ENCODE results near the gene SLC25A15. TPM values are rescaled to one million over a fixed set of nuclear protein-coding genes. Genes with fewer than 3 reads are reported as not detected.

Gene SLC25A15
- total RNA-seq, 2 donors from 2014 or later, result 23.2 to 36.9 TPM

- Mint-ChIP-seq H3K36me3 (ENCODE audit: low read depth) (no peaks in the 10 kb centered on the region), H3K27me3 (ENCODE audit: insufficient read depth) (no peaks in the 10 kb centered on the region), H3K27ac (no peak overlapping the region), H3K9me3 (no peaks in the 10 kb centered on the region), H3K4me3 (peak overlapping the region; percentile 22), H3K4me1 (peaks cover 6% of the 10 kb centered on the region)
- Histone ChIP-seq H3K9me3 (ENCODE audit: control insufficient read depth, low read length) (no peaks in the 10 kb centered on the region), H3K36me3 (ENCODE audit: control insufficient read depth, insufficient read depth, low read length) (no peaks in the 10 kb centered on the region), H3K27me3 (ENCODE audit: control insufficient read depth, insufficient read depth, low read length, poor library complexity, severe bottlenecking) (no peaks in the 10 kb centered on the region), H3K4me3 (ENCODE audit: low read length) (peak overlapping the region; percentile 75), H3K27ac (ENCODE audit: low read depth, low read length) (no peak overlapping the region), H3K9ac (ENCODE audit: extremely low read depth, low read length, poor library complexity, severe bottlenecking) (no peak overlapping the region), H3K4me1 (ENCODE audit: control insufficient read depth, insufficient read depth, low read length) (no peaks in the 10 kb centered on the region)
- WGBS, 2 experiments (ENCODE audit: insufficient coverage in 1 of 2, insufficient read length in 1 of 2), result 25 to 43% methylated on average over 6 to 7 of the region's 7 CpGs
- DNase-seq, result peak; percentile 79
- TF ChIP-seq CTCF (conservative IDR thresholded peaks at IDR 0.05), result peak; percentile 96
Observed at GRCh38 chr13:40777166-40777808, 12.1 kb upstream of the SLC25A15 start.

GRCh38 chr13:40777809-40778175 is 11.6 kb upstream of the SLC25A15 start:
- H3K4me1 ChIP-seq (ENCODE audit: control insufficient read depth, insufficient read depth, low read length), result no peaks in the 10 kb centered on the region
- no peak for DNase-seq
- TF ChIP-seq CTCF (conservative IDR thresholded peaks at IDR 0.05), result no peak
- Mint-ChIP-seq H3K9me3 (no peaks in the 10 kb centered on the region), H3K4me3 (no peak overlapping the region), H3K36me3 (ENCODE audit: low read depth) (no peaks in the 10 kb centered on the region), H3K27me3 (ENCODE audit: insufficient read depth) (no peaks in the 10 kb centered on the region), H3K27ac (no peak overlapping the region), H3K4me1 (peaks cover 6% of the 10 kb centered on the region)
- H3K27ac ChIP-seq (ENCODE audit: low read depth, low read length), result no peak overlapping the region
- no peak overlapping the region for H3K4me3 ChIP-seq (ENCODE audit: low read length)
- H3K36me3 ChIP-seq (ENCODE audit: control insufficient read depth, insufficient read depth, low read length), result no peaks in the 10 kb centered on the region
- H3K9me3 ChIP-seq (ENCODE audit: control insufficient read depth, low read length), result no peaks in the 10 kb centered on the region
- no peak overlapping the region for H3K9ac ChIP-seq (ENCODE audit: extremely low read depth, low read length, poor library complexity, severe bottlenecking)
- no peaks in the 10 kb centered on the region for H3K27me3 ChIP-seq (ENCODE audit: control insufficient read depth, insufficient read depth, low read length, poor library complexity, severe bottlenecking)
- WGBS, 2 experiments (ENCODE audit: insufficient coverage in 1 of 2, insufficient read length in 1 of 2), result 69 to 77% methylated on average over 3 of the region's 3 CpGs

GRCh38 chr13:40779049-40779448 is 10.4 kb upstream of the SLC25A15 start:
- H3K27me3 Mint-ChIP-seq (ENCODE audit: insufficient read depth), result no peaks in the 10 kb centered on the region
- no peak for TF ChIP-seq CTCF (conservative IDR thresholded peaks at IDR 0.05)
- Histone ChIP-seq H3K9ac (ENCODE audit: extremely low read depth, low read length, poor library complexity, severe bottlenecking) (no peak overlapping the region), H3K27me3 (ENCODE audit: control insufficient read depth, insufficient read depth, low read length, poor library complexity, severe bottlenecking) (no peaks in the 10 kb centered on the region), H3K4me3 (ENCODE audit: low read length) (no peak overlapping the region), H3K9me3 (ENCODE audit: control insufficient read depth, low read length) (no peaks in the 10 kb centered on the region), H3K4me1 (ENCODE audit: control insufficient read depth, insufficient read depth, low read length) (no peaks in the 10 kb centered on the region), H3K27ac (ENCODE audit: low read depth, low read length) (no peak overlapping the region), H3K36me3 (ENCODE audit: control insufficient read depth, insufficient read depth, low read length) (no peaks in the 10 kb centered on the region)
- H3K36me3 Mint-ChIP-seq (ENCODE audit: low read depth), result no peaks in the 10 kb centered on the region
- WGBS, 2 experiments (ENCODE audit: insufficient coverage in 1 of 2, insufficient read length in 1 of 2), result 71 to 74% methylated on average over 4 of the region's 4 CpGs
- H3K4me3 Mint-ChIP-seq, result no peak overlapping the region
- H3K9me3 Mint-ChIP-seq, result no peaks in the 10 kb centered on the region
- peak; percentile 58 for DNase-seq
- H3K27ac Mint-ChIP-seq, result no peak overlapping the region
- H3K4me1 Mint-ChIP-seq, result peaks cover 6% of the 10 kb centered on the region
